ENCODE results near the gene HAGH.

HAGH gene

GRCh38 chr16:1772362-1772907, 54.2 kb downstream of the HAGH start, which contains the start of gene EME2:
Gene EME2, plus strand, starts transcription at chr16:1772810. Its CDS starts 418 bp downstream, at chr16:1773228.
- DNase-seq: no peak

- DNase-seq: no peak
These were observed 54.7 kb downstream of the HAGH start for GRCh38 chr16:1771864-1772361.

- DNase-seq: peak; percentile 13
These were observed 55.3 kb downstream of the HAGH start, which contains the start of gene NME3 for GRCh38 chr16:1771188-1771863. Gene NME3, minus strand, starts transcription at chr16:1771543. Its CDS starts 9 bp downstream, at chr16:1771534.

- no peak for DNase-seq
These were observed 56.1 kb downstream of the HAGH start for GRCh38 chr16:1770328-1771187.

GRCh38 chr16:1769402-1770300, 57.0 kb downstream of the HAGH start:
- no peak for DNase-seq

GRCh38 chr16:1768767-1769401, 57.7 kb downstream of the HAGH start:
- no peak for DNase-seq

- no peak for DNase-seq
These were observed 58.4 kb downstream of the HAGH start for GRCh38 chr16:1768061-1768766.

- no peak for DNase-seq
These were observed 59.3 kb downstream of the HAGH start for GRCh38 chr16:1767116-1767994.

- DNase-seq: no peak
These were observed 59.9 kb downstream of the HAGH start for GRCh38 chr16:1766701-1767100.

- no peak for DNase-seq
These were observed 60.4 kb downstream of the HAGH start for GRCh38 chr16:1766231-1766630.

GRCh38 chr16:1765826-1766225, 60.8 kb downstream of the HAGH start:
- no peak for DNase-seq

- no peak for DNase-seq
These were observed 61.7 kb downstream of the HAGH start for GRCh38 chr16:1764971-1765370.

GRCh38 chr16:1763521-1764511, 62.8 kb downstream of the HAGH start:
- no peak for DNase-seq

GRCh38 chr16:1762879-1763520, 63.6 kb downstream of the HAGH start:
- DNase-seq: no peak

- no peak for DNase-seq
These were observed 64.3 kb downstream of the HAGH start for GRCh38 chr16:1762196-1762878.

- DNase-seq: no peak
These were observed 64.9 kb downstream of the HAGH start for GRCh38 chr16:1761751-1762150.

GRCh38 chr16:1760911-1761310, 65.7 kb downstream of the HAGH start:
- DNase-seq: no peak

- no peak for DNase-seq
These were observed 67.1 kb downstream of the HAGH start for GRCh38 chr16:1759511-1759910.
